ENCODE results near the gene CSMD2.

The CSMD2 gene

GRCh38 chr1:33602271-33602670 lies 562.8 kb downstream of the CSMD2 start:
- no peaks in the 10 kb centered on the region for H3K36me3 ChIP-seq (replicated peaks; ENCODE audit: insufficient read depth, low read length)
- DNase-seq = no peak
- no peak overlapping the region for H3K9ac ChIP-seq (ENCODE audit: low read length)
- H3K27ac ChIP-seq (ENCODE audit: low read length) = no peak overlapping the region
- H3K4me3 ChIP-seq (ENCODE audit: low read length) = no peak overlapping the region
- H3K79me2 ChIP-seq (ENCODE audit: low read length) = no peaks in the 10 kb centered on the region
- TF ChIP-seq EZH2phosphoT487 (IDR thresholded peaks at IDR 0.05; ENCODE audit: low read length) (no peak), CTCF (IDR thresholded peaks at IDR 0.05; ENCODE audit: low read length) (no peak), EZH2 (optimal IDR thresholded peaks at IDR 0.05; ENCODE audit: low read depth, low read length) (no peak)
- no peaks in the 10 kb centered on the region for H3K9me3 ChIP-seq (replicated peaks; ENCODE audit: insufficient read depth, low read length)
- H3F3A ChIP-seq (ENCODE audit: insufficient read depth, low read length) = no peaks in the 10 kb centered on the region
- no peaks in the 10 kb centered on the region for H3K9me2 ChIP-seq (replicated peaks; ENCODE audit: insufficient read depth, low read length)
- H2AFZ ChIP-seq (ENCODE audit: low read length) = no peak overlapping the region
- H4K20me1 ChIP-seq (ENCODE audit: insufficient read depth, low read length) = no peaks in the 10 kb centered on the region
- H3K4me2 ChIP-seq (ENCODE audit: low read depth, low read length) = no peak overlapping the region
- peaks cover 59% of the 10 kb centered on the region for H3K27me3 ChIP-seq (replicated peaks; ENCODE audit: insufficient read depth, low read length)
- no peaks in the 10 kb centered on the region for H3K4me1 ChIP-seq (ENCODE audit: low read length)

- Histone ChIP-seq H3F3A (ENCODE audit: insufficient read depth, low read length) (no peaks in the 10 kb centered on the region), H3K27me3 (replicated peaks; ENCODE audit: insufficient read depth, low read length) (peaks cover 54% of the 10 kb centered on the region), H3K9me2 (replicated peaks; ENCODE audit: insufficient read depth, low read length) (no peaks in the 10 kb centered on the region), H3K9me3 (replicated peaks; ENCODE audit: insufficient read depth, low read length) (no peaks in the 10 kb centered on the region), H4K20me1 (ENCODE audit: insufficient read depth, low read length) (no peaks in the 10 kb centered on the region), H3K4me1 (ENCODE audit: low read length) (no peaks in the 10 kb centered on the region), H3K4me3 (ENCODE audit: low read length) (no peak overlapping the region), H3K79me2 (ENCODE audit: low read length) (no peaks in the 10 kb centered on the region), H3K36me3 (replicated peaks; ENCODE audit: insufficient read depth, low read length) (no peaks in the 10 kb centered on the region), H3K4me2 (ENCODE audit: low read depth, low read length) (no peak overlapping the region), H2AFZ (ENCODE audit: low read length) (no peak overlapping the region), H3K9ac (ENCODE audit: low read length) (no peak overlapping the region), H3K27ac (ENCODE audit: low read length) (no peak overlapping the region)
- no peak for DNase-seq
- TF ChIP-seq EZH2 (optimal IDR thresholded peaks at IDR 0.05; ENCODE audit: low read depth, low read length) (no peak), EZH2phosphoT487 (IDR thresholded peaks at IDR 0.05; ENCODE audit: low read length) (no peak), CTCF (IDR thresholded peaks at IDR 0.05; ENCODE audit: low read length) (no peak)
These were observed 563.3 kb downstream of the CSMD2 start for GRCh38 chr1:33601751-33602150.

GRCh38 chr1:33599516-33600115 lies 565.4 kb downstream of the CSMD2 start:
- Histone ChIP-seq H3K36me3 (replicated peaks; ENCODE audit: insufficient read depth, low read length) (no peaks in the 10 kb centered on the region), H2AFZ (ENCODE audit: low read length) (no peak overlapping the region), H3K79me2 (ENCODE audit: low read length) (no peaks in the 10 kb centered on the region), H3K27me3 (replicated peaks; ENCODE audit: insufficient read depth, low read length) (peaks cover 44% of the 10 kb centered on the region), H3K4me2 (ENCODE audit: low read depth, low read length) (no peak overlapping the region), H3K4me1 (ENCODE audit: low read length) (no peaks in the 10 kb centered on the region), H3K9ac (ENCODE audit: low read length) (no peak overlapping the region), H3K9me2 (replicated peaks; ENCODE audit: insufficient read depth, low read length) (no peaks in the 10 kb centered on the region), H4K20me1 (ENCODE audit: insufficient read depth, low read length) (no peaks in the 10 kb centered on the region), H3K9me3 (replicated peaks; ENCODE audit: insufficient read depth, low read length) (no peaks in the 10 kb centered on the region), H3K4me3 (ENCODE audit: low read length) (no peak overlapping the region), H3F3A (ENCODE audit: insufficient read depth, low read length) (no peaks in the 10 kb centered on the region), H3K27ac (ENCODE audit: low read length) (no peak overlapping the region)
- TF ChIP-seq CTCF (IDR thresholded peaks at IDR 0.05; ENCODE audit: low read length) (no peak), EZH2phosphoT487 (IDR thresholded peaks at IDR 0.05; ENCODE audit: low read length) (no peak), EZH2 (optimal IDR thresholded peaks at IDR 0.05; ENCODE audit: low read depth, low read length) (no peak)
- no peak for DNase-seq

All from MM.1S (cell line).